Lung microvascular endothelial cell (primary cell): Measurements from ENCODE around the gene CD96. TPM values are rescaled to one million over a fixed set of nuclear protein-coding genes. Genes with fewer than 3 reads are reported as not detected.
"Not testable (repeated sequence)": the region's sequence is repeated elsewhere in the genome, so short reads cannot be mapped to it uniquely, and the experiment has no call there.

Experiments used
- DNase-seq, 2 donors: peaks; one replicate each; pipeline versions ENCODE4 v3.0.0 to v3.0.0-alpha.2; 2010; ENCODE audit warnings: low read depth in 2 of 2
- total RNA-seq: library from RNA; depleted of rRNA; stranded (reverse); fragments of >200 nt; gene quantifications from 2 replicates; pipeline ENCODE4 v1.2.1, GENCODE V29; 2014

Gene CD96
- total RNA-seq, 1 donor from 2014 or later = not detected

DNA sequence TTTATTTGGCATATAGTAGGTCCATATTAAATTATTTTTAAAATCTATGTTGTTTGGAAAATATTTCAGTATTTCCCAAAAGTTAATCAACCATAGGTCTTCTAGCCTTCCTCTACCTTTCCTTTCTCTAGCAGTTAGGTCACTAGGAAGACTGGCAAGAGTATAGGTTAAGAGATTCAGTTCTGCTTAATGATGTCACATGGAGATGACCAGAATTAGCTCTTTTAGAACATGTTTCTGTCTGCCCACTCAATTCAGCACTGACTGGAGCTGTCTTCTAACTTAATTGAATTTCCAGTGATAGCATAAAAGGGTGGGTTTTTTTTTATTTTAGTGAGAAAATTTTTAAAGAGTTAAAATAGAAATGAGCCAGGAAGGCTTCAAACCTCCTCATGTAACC, 76.9 kb downstream of the CD96 start:
- DNase-seq = no peak

DNA sequence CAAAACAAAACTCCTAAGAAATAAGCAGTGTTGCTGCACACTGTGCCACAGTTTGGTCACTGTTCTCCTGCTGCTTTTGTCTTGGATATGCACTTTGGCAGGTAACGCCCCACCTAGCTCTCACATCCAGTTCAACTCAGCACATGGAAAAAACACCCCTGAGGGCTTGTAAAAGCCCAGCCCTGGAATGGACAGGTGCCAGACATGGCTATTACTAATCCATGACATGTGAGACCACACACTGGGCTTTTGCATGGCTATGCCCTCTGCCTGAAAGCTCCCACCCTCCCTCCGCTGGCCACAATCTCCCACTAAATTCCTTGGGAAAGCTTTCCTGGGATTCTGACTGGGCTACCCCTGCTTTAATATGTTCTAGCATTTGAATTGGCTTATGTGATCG, 77.8 kb downstream of the CD96 start:
- DNase-seq = no peak

DNA sequence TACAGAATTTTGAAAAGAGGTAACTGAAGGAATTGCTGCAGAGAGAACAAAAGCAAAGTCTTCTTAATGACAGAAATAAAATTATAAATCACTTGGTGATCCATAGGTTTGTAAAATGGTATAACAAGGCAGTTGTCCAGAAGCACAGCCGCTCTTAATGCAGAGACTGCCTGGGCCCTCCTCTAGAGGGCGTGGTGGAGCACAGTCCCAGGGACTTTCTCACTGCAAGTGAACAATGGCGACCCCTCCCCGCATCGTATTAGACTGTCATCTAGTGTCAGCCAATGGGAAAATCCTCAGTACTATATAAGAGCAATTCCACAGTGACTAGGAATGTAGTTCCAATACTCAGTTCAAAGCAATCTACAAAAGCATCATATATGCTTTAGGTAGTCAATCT, 79.5 kb downstream of the CD96 start:
- peak in 1 of 2 donors; percentile 6 for DNase-seq

DNA sequence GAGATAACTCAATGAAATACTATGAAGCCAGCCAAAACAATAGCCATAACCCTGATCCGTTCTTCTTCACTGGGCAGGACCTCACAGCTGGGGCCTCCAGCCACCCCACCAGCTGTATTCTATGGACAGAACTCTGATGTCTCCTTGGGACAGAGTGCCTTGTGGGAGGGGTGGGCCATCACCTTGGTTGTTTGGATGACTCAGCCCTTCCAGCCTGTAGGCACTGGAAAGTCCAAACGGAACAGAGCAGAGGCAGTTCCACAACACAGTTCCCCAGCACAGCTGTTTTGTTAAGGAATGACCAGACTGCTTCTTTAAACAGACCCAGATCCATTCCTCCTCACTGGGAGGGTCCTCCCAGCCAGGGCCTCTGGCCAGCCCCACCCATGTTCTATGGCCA, 85.1 kb downstream of the CD96 start:
- no peak for DNase-seq

DNA sequence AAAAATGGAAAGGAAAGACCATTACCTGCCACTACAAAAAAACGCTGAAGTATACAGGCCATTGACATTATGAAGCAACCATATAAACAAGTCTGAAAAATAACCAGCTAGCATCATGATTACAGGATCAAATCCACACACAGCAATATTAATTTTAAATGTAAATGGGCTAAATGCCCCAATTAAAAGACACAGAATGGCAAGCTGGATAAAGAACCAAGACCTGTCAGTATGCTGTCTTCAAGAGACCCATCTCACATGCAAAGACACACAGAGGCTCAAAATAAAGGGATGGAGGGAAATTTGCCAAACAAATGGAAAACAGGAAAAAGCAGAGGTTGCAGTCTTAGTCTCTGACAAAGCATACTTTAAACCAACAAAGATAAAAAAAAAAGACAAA, 87.0 kb downstream of the CD96 start:
- DNase-seq = not testable (repeated sequence)

DNA sequence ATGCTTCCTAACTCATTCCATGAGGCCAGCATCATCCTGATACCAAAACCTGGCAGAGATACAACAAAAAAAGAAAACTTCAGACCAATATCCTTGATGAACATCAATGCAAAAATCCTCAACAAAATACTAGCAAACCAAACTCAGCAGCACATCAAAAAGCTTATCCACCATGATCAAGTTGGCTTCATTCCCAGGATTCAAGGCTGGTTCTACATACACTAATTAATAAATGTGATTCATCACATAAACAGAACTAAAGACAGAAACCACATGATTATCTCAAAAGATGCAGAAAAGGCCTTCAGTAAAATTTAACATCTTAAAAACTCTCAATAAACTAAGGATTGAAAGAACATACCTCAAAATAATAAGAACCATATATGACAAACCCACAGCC, 88.6 kb downstream of the CD96 start:
- not testable (repeated sequence) for DNase-seq

DNA sequence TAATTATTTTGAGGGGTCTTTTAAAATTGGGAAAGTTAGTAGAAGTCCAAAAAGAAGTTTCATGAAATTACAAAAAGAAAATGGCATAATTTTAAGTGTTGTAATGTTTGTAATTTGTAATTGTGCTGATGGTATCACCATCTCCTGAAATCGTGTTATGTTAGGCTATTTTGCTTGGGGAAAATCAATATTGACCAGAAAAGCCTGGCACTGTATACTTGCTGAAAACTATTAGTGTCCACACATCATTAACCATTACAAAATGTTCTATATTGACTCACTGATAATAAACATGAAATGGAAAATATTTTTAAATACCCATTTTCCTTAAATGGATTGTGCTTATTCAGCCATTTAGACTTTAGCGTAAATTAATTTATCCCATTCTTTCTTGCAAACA, 93.4 kb downstream of the CD96 start:
- DNase-seq = no peak

DNA sequence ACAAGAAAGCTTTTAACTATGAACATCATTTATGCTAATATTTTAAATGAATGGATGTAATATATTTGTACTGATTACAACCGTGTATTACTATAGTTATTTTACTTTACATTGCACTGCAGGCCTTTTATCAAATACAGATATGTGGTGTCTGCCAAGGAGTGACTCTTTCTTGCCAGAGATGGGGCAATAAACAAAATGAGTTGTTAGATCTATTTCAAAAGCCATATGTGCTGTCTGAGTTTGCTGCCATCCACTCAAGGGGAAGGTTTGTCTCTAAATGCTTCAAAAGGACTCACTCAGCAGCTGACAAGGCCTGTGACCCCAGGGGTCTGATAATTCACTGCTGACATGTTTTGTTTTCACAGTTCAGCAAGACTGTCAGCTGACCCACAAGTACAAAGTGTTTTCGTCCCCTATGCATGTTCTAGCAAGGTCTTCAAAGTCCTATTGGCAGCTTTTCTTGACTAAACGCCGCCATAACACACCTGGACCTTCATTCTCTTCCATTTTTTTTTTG, 94.4 kb downstream of the CD96 start:
- DNase-seq = no peak

DNA sequence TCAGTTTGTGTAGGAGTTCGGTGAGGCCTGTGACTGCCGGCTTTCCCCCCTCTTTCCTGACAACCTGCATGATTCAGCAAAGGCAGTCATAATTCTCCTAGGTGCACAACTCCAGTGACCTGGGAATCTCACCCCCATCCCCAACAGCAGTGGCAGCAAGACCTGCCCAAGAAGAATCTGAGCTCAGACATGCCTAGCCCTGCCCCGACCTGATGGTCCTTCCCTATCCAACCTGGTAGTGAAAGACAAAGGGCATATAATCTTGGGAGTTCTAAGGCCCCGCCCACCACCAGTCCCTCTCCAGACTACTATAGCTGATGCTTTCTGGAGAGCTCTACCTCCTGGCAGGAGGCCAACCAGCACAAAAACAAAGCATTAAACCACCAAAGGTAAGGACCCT, 97.3 kb downstream of the CD96 start:
- no peak for DNase-seq

DNA sequence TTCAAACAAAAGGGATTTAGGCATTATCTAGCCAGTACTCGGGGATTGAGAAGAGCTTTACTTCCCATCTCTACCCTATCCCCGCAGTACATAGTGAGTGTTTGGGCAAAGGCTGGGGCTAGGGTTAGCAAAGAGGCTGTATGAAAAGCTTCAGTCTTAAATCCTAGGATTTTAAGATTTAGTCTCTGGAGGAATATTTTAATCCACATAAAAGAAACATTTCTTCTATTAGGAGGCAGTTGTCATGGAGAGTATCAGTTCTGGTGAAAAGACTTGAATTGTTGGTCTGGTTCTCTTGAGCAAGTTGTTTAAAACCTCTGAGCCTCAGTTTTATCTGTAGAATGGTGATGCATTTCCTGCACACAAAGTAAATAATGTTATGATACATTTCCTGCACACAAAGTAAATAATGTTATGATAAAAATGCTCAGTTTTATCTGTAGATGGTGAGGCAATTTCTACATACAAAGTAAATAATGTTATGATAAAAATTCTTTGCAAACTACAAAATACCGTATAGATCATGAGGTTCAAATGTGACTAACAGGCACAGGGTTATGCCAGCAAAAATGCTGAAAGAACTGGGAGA, 107.1 kb downstream of the CD96 start:
- peak in 1 of 2 donors; percentile 17 for DNase-seq

DNA sequence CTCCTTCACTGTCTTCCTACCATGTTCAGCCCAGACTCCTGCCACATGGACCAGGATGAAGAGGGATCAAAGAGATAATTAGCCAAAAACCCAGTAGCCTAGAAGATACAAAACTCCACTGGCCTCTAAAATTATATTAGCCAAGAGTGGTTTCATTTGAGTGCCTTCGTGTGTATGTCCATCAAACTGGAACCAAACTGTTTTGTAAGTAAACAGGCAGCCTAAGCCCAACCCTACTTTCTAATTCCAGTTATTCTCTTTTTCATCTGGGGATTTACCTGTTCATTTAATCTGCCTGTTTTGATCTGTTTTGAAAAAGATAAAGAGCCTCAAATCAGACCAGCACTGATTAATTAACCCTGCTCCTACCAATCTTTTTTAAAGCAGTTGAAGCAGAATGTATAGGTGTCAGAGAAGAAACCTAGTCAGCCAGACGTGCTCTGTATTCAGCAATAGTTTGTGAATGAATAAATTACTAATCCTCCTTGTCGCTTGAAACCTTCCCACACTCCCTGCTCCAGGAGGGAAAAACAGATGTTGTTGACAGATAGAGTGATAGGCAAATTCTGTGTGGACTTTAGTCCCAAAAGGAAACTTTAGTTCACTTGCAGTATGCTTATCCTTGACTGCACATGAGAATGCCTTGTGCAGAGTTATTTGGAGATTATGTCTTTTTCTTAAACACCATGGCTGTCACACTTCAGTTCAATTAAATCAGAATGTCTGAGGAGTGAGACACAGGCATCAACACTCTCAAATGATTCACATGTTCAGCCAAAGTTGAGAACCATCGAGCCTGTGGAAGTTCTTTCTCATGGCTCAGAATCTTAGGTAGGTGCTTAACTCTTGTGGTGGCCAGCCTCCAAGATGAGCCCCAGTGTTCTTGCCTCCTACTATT, 108.6 kb downstream of the CD96 start:
- DNase-seq = no peak

DNA sequence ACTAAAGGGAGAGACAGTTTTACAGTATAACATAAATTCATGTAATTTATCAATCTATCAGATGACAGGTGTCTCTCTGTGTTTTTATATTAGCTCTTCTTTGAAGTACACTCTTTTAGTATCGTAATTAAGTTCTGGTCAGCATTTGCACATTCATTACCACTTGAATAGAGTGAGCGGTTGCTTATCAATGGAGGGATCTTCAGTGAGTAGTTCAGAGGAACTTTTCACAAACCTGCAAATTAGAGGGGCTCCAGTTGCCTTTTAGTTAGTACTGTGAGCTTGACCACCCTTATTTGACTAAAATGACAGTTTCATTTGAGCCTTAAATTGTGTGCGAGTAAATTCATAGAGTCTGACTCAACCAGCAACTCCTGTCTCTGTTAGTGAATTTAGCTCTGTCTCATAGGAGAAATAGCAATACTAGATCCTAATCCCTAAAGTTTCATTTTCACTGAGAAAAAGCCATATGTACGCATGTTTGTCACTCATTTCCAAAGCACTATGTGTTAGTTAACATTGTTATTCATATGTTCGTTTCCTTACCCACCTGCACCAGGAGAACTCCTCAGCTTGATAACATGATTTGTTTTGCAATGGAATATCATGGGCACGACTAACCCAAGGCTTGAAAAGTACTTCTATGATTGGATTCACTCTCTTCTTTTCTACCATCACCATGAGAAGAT, 110.6 kb downstream of the CD96 start:
- DNase-seq = no peak

DNA sequence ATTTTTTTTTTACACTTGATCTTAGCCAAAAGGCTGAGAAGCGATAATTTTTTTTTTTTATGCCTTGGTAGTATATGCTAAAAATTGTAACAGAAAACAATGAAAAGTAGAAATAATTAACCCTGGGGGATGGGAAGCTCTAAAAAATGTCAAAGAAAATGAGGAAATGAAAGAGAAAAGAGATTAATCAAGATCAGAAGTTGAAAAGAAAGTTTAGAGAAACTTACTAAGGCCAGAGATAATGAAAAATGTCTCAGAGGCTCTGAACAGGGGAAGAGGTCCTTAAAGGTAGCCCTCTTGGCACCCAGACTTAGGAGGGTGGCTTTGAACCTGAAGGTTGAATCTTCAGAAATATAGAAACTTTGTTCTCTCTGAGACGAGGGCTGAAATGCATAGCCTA, 111.8 kb downstream of the CD96 start:
- DNase-seq = no peak

DNA sequence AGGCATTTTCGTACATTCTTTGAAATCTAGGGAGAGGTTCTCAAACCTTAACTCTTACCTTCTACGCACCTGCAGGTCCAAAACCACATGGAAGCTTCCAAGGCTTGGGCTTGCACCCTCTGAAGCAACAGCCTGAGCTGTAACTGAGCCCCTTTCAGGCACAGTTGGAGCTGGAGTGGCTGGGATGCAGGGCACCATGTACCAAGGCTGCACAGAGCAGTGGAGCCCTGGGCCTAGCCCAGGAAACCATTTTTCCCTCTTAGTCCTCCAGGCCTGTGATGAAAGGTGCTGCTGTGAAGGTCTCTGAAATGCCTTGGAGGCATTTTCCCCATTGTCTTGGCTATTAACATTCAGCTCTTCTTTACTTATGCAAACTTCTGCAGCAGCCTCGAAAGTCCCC, 120.0 kb downstream of the CD96 start:
- DNase-seq = no peak

DNA sequence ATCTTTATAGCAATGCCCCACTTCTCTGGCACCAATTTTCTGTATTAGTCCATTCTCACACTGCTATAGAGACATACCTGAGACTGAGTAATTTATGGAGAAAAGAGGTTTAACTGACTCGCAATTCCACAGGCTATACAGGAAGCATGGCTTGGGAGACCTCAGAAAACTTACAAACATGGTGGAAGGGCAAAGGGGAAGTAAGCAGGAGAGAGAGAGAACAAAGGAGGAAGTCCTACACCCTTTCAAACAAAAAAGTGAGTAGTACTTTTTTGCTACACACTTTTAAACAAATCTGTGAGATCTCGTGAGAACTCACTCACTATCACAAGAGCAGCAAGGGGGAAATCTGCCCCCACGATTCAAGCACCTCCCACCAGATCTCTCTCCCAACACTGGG, 120.9 kb downstream of the CD96 start:
- no peak for DNase-seq

DNA sequence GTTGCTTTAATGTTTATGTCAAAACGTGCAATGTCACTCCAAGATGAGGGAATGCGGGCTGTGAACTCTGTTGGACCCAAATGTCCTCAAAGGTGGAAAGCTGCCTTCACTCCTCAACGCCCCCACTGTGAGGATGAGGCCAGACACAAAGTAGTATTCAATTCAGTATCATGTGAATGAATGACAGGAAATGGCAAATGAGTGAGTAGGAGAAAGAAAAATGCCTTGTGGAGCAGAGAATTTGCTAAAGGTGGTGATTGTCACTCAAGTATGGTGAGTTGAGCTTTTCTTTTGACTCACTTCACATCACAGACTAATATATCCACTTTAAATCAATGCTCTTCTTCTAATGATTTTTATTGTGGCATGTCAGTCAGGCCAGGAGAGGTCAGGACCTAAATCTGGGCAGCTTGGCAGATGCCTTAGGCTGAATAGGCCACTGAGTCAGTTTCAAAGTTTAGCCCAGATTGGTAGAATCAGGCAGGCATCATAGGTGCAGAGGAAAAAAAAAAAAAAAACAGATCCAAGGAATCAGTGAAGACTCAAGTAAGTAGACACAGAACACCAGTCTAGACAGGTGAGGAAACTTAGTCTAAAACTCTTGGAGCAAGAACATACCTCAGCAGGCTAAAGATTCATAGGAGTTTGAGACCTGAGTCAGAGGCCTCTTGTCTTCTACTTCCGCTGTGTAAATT, 124.2 kb downstream of the CD96 start:
- DNase-seq = peak in 1 of 2 donors; percentile 7

DNA sequence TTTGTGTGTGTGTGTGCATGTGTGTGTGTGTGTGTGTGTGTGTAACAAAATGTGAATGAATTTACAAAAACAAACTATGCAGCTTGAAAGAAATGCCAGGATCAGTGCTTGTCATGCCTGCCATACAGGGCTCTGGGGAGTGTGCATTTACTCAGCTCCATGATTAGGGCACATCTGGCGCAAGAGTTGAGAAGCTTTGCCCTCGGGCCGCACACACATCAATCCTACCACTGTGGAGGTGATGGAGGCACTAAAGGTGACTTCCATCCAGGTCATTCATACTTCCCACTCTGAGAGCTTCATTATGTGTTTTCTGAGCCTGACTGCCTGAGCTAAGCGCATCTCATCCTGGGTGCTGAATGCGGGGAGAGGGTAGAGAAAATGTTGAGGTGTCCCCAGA, 125.2 kb downstream of the CD96 start:
- DNase-seq = no peak

DNA sequence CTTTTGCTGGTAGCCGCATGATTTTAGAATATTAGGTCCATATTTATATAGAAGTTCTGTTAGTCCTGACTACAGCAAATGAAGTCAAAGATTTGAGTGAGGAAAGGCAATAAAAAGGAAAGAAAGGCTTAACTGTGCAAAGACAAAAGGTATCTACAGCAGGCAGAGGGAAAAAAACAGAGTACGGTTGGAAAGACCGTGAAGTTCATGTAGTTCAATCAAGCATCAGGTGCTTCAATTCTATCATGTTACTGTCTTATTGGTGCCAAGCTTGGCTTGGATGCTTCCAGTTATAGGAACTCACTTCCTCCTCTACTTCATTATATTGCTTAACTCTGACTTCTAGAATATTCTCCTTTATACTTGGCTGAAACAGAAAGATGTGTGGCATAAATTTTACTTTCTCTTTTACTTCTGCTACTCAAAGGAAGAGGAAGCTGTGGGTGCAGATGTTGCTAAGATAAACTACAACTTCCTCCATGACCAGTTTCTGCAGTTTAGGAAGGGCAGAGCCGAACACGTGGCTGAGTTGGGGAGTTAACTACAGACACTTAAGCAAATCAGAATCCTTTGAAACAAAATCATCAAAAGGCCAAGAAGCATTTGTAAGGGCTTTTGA, 125.7 kb downstream of the CD96 start:
- peak; percentile 33 to 92 for DNase-seq

DNA sequence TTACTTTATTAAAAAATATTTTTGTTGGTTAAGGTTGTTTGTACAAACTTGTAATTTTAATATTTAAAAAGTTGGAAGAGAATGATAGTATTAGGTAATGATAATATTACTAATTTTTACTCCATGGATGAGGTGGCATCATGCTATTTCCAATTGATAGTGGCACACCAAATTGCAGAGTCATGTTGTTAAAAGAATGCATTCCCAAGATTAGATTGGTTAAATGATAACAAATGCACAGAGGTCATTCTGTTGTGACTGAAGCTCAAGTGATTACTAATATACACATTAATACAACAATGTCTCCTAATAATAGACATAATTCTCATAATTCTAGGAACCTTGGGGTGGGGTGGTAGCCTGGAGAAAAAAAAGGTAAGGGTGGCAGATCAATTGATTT, 126.3 kb downstream of the CD96 start:
- no peak for DNase-seq

DNA sequence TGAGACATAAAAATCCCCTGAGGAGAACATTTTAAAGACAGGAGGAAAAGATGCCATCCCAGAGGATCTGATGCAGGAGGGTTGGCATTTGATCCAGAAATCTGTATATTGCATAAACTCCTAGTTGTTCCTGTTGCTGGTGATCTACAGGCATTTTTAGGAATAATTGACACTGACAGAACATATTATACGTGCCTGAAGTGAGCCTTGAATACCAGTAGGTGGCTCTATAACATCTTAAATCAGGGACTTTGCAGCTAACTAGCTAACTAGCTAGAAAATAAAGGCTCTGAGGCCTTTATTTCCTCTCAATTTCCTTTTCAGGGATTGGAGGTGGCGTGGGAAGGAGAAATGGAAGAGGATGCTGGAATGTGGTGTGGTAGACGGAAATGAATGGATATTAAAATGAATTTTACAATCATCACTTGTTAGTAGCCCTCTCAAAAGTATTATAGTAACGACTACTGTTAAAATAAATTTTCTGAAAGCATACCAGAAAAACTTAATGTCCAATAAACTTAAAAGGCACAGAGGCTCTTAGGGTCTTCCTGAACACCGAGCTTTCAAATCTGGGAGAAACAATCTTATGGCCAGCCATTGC, 127.0 kb downstream of the CD96 start:
- peak; percentile 72 to 75 for DNase-seq
